HG02798 (cell line): Measurements from ENCODE around the gene KIF15.
"Not testable (repeated sequence)": the region's sequence is repeated elsewhere in the genome, so short reads cannot be mapped to it uniquely, and the experiment has no call there.

Source experiments
- ATAC-seq: cut with Tn5 transposase; IDR thresholded peaks from one replicate; pipeline ENCODE4 v1.9.1; 2021; ENCODE audit warnings: mild to moderate bottlenecking; ENCODE audit not compliant: unreplicated experiment, poor library complexity

The KIF15 gene

GRCh38 chr3:44814751-44815150 is 53.2 kb downstream of the KIF15 start:
- no peak for ATAC-seq

- not testable (repeated sequence) for ATAC-seq
Measured at GRCh38 chr3:44816334-44816733, 54.7 kb downstream of the KIF15 start.

- ATAC-seq = not testable (repeated sequence)
Measured at GRCh38 chr3:44821206-44821605, 59.6 kb downstream of the KIF15 start.

GRCh38 chr3:44825264-44825925 is 63.8 kb downstream of the KIF15 start:
- no peak for ATAC-seq

GRCh38 chr3:44827196-44827595 is 65.6 kb downstream of the KIF15 start:
- no peak for ATAC-seq

- no peak for ATAC-seq
Measured at GRCh38 chr3:44831232-44831631, 69.6 kb downstream of the KIF15 start.

GRCh38 chr3:44832032-44832431 is 70.4 kb downstream of the KIF15 start:
- ATAC-seq = no peak

- no peak for ATAC-seq
Measured at GRCh38 chr3:44832965-44833364, 71.4 kb downstream of the KIF15 start.

- no peak for ATAC-seq
Measured at GRCh38 chr3:44833394-44833793, 71.8 kb downstream of the KIF15 start.

GRCh38 chr3:44835684-44836083 is 74.1 kb downstream of the KIF15 start:
- no peak for ATAC-seq

GRCh38 chr3:44842376-44842775 is 80.8 kb downstream of the KIF15 start:
- ATAC-seq = no peak

- ATAC-seq = no peak
Measured at GRCh38 chr3:44845528-44846520, 84.2 kb downstream of the KIF15 start.

GRCh38 chr3:44848634-44849033 is 87.0 kb downstream of the KIF15 start:
- ATAC-seq = no peak

- not testable (repeated sequence) for ATAC-seq
Measured at GRCh38 chr3:44856663-44857062, 95.1 kb downstream of the KIF15 start.

GRCh38 chr3:44860117-44860516 is 98.5 kb downstream of the KIF15 start:
- ATAC-seq = no peak

GRCh38 chr3:44861412-44862225 is 100.0 kb downstream of the KIF15 start, which contains the start of gene TMEM42:
TMEM42 (plus strand) TSS chr3:44861912; CDS start chr3:44861925, 13 bp downstream.
- ATAC-seq = peak; percentile 97

- peak; percentile 32 for ATAC-seq
Measured at GRCh38 chr3:44862226-44862637, 100.6 kb downstream of the KIF15 start.

GRCh38 chr3:44865272-44866035 is 103.9 kb downstream of the KIF15 start:
- ATAC-seq = no peak

GRCh38 chr3:44867421-44868111 is 106.0 kb downstream of the KIF15 start:
- ATAC-seq = no peak
